ENCODE data around the gene SLA2. TPM values are rescaled to one million over a fixed set of nuclear protein-coding genes. Genes with fewer than 3 reads are reported as not detected.

SLA2 gene
- total and polyA plus RNA-seq, 2 experiments from 2014 or later = not detected

Small RNA genes lying within 50 kb of the gene (small RNA-seq; reads per million reads assigned to genes)
- not detected for gene RF00019

Other genes starting within 250 kb of the SLA2 start
- gene MYL9, start 104.7 kb downstream of the SLA2 start, total RNA-seq = 31.8 and 46.0 TPM in 2 replicates
- 169 and 175 TPM in 2 replicates for gene MYL9, start 104.7 kb downstream of the SLA2 start, polyA plus RNA-seq
- gene TGIF2, start 72.6 kb downstream of the SLA2 start, total RNA-seq = 27.0 and 30.6 TPM in 2 replicates
- 32.4 and 38.5 TPM in 2 replicates for gene TGIF2, start 72.6 kb downstream of the SLA2 start, polyA plus RNA-seq
- gene RAB5IF, start 40.4 kb downstream of the SLA2 start, total RNA-seq = 130 and 134 TPM in 2 replicates
- gene RAB5IF, start 40.4 kb downstream of the SLA2 start, polyA plus RNA-seq = 198 and 202 TPM in 2 replicates
- gene NDRG3, start 99.9 kb upstream of the SLA2 start, total RNA-seq = 18.2 and 19.1 TPM in 2 replicates
- 13.6 and 19.5 TPM in 2 replicates for gene NDRG3, start 99.9 kb upstream of the SLA2 start, polyA plus RNA-seq
- 10.3 and 12.7 TPM in 2 replicates for gene DSN1, start 127.6 kb upstream of the SLA2 start, total RNA-seq
- 9.2 and 9.5 TPM in 2 replicates for gene DSN1, start 127.6 kb upstream of the SLA2 start, polyA plus RNA-seq
- 1.6 and 2.9 TPM in 2 replicates for gene TLDC2, start 229.9 kb upstream of the SLA2 start, total RNA-seq
- gene TLDC2, start 229.9 kb upstream of the SLA2 start, polyA plus RNA-seq = 0.68 and 1.2 TPM in 2 replicates